Cerebellar cortex (tissue), 1 donor: Measurements from ENCODE around the gene PLVAP.

Source experiments
- DNase-seq: peaks from one replicate; pipeline ENCODE4 v3.0.0-alpha.2; 2015; ENCODE audit warnings: low spot score

The PLVAP gene

DNA sequence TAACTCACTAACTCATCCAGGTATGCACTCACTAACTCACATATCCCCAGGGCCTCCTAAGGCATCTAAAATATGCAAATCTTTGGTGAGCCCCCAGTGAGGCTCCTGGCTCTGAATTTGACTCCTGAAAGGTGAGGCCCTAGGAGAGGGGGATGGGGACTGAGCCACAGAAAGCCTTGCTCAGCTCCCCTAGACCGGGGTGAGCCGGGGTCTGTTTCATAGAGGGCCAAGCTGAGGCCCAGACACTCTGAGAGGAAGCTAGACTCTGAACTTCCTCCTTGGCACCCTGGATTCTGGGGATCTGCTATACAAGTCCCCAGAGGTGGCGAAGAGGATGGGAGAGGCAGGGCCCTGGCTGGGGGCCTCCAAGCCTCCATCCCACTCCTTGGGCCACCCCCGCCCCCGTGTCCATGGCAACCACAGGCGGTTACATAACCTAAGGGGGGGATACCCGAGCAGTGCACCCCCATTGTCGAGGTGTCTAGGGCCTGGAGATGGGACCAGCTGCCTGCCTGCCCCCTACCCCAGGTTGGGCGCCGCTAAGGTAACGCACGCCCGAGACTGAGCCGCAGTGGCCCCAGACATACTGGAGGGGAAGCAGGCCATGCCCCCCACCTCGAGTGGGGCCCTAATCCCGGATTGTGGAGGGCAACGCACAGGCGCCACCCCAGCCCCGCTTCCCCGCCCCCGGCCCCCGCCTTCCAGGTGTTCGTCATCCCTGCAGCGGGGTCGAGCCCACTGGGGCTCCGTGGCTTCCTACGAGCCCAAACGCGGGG, 74.6 kb downstream of the PLVAP start:
- no peak for DNase-seq
